ENCODE results near the gene CYB561A3. TPM values are rescaled to one million over a fixed set of nuclear protein-coding genes. Genes with fewer than 3 reads are reported as not detected.
A peak's percentile ranks its signal among the peaks of the same experiment; 100 is the strongest.

Gene CYB561A3
- polyA plus RNA-seq, 1 experiment: 34.5 TPM

DNA sequence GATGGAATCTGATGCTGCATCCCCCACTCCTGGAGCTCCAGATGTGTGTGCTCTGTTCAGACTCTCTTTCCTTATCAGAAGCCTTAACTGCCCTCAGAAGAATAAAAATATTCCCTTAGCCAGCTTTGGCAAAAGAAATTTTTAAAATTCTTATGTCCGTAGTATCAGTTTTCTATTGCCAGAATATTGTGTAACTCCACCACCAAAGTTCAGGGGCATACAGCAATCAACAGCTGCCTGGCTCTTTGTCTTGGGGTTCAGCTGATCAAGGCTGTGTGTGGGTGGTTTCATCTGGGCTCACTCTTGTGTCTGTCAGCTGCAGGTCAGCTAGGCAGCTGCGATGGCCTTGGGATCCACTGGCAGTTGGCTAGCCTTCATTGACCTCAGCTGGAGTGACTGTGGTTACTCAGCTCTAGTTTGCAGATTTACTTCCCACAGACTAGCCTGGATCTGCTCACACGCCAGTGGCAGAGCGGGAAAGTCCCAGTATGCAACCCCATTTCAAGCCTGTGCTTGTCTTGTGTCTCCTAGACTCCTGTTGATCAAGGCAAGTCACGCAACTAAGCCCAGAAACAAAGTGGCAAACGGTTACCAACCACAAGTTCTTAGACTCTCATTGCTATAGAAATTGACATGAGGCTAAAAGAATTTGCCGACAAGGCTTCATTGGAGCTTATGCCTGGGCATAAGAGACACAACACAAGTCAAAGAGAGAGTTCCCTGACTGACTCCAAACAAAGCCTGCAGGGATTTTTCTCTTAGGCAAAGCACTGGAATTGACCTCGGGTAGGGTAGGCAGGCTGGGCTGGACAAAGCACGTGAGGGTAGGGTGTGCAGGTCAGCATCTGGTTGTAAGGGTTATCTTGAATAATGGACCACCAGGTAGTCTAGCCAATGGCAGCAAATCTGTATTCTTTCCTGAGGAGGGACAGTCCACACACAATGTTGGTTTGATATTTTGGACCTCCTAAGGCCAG lies 8.0 kb upstream of the CYB561A3 start:
- CTCF ChIA-PET: interaction anchor here (2.3 to 3.1 kb wide), 2 partner anchors 16 to 34 kb away, joined by 7 to 15 read pairs; no protein-coding TSS in a partner anchor
- Histone ChIP-seq H3K9me3 (ENCODE audit: control insufficient read depth, insufficient read depth, low read length) (peaks cover 13% of the 10 kb centered on the region), H3K27ac (ENCODE audit: low read depth, low read length) (peak overlapping the region; percentile 84), H3K27me3 (ENCODE audit: control insufficient read depth, insufficient read depth, low read length) (no peaks in the 10 kb centered on the region), H3K4me3 (ENCODE audit: low read depth, low read length) (no peak overlapping the region)
- TF ChIP-seq CTCF (IDR thresholded peaks at IDR 0.05; ENCODE audit: low read depth, low read length): no peak
- peak; percentile 86 for DNase-seq (ENCODE audit: low read depth, low spot score)
- POLR2A ChIA-PET: interaction anchor here (0.7 to 1.8 kb wide), 4 partner anchors 8 to 13 kb away, joined by 3 to 25 read pairs (median 3); partner anchors contain the start of gene CYB561A3

DNA sequence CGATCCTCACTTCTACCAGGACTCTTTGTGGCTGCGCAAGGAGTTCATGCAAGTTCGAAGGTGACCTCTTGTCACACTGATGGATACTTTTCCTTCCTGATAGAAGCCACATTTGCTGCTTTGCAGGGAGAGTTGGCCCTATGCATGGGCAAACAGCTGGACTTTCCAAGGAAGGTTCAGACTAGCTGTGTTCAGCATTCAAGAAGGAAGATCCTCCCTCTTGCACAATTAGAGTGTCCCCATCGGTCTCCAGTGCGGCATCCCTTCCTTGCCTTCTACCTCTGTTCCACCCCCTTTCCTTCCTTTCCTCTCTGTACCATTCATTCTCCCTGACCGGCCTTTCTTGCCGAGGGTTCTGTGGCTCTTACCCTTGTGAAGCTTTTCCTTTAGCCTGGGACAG lies 7.0 kb upstream of the CYB561A3 start:
- Histone ChIP-seq H3K4me3 (ENCODE audit: low read depth, low read length) (no peak overlapping the region), H3K9me3 (ENCODE audit: control insufficient read depth, insufficient read depth, low read length) (peaks cover 6% of the 10 kb centered on the region; the same call in 1 of the 2 replicates), H3K27me3 (ENCODE audit: control insufficient read depth, insufficient read depth, low read length) (no peaks in the 10 kb centered on the region), H3K27ac (ENCODE audit: low read depth, low read length) (peak overlapping the region; percentile 84)
- CTCF ChIA-PET: interaction anchor here (0.8 to 3.1 kb wide), 3 partner anchors 17 to 34 kb away, joined by 3 to 15 read pairs (median 7); no protein-coding TSS in a partner anchor
- no peak for TF ChIP-seq CTCF (IDR thresholded peaks at IDR 0.05; ENCODE audit: low read depth, low read length)
- POLR2A ChIA-PET: interaction anchor here (1.1 to 1.8 kb wide), 2 partner anchors 10 to 12 kb away, joined by 3 to 25 read pairs; no protein-coding TSS in a partner anchor
- DNase-seq (ENCODE audit: low read depth, low spot score): no peak

DNA sequence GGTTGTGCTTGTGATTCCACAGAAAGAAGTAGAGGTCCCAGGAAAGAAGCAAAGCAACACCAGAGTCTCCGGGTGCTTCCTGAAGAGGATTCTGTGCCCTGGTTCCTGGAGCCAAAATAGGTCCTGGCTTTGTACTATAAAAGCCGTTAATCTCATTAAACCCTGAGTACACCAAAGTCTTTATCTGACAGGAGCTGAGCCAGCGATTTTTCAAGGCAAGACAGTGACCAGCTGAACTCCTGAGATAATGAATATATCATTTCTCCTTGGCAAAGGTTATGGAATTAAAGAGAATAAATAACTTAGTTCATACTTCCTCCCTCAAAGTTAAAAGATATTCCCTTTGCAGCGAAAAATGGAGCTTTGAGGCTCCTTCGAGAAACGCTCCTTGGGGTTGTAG lies 5.7 kb upstream of the CYB561A3 start:
- H3K27me3 ChIP-seq (ENCODE audit: control insufficient read depth, insufficient read depth, low read length): no peaks in the 10 kb centered on the region
- no peak overlapping the region for H3K4me3 ChIP-seq (ENCODE audit: low read depth, low read length)
- TF ChIP-seq CTCF (IDR thresholded peaks at IDR 0.05; ENCODE audit: low read depth, low read length): no peak
- H3K9me3 ChIP-seq (ENCODE audit: control insufficient read depth, insufficient read depth, low read length): peaks cover under 1% of the 10 kb centered on the region; the same call in 1 of the 2 replicates
- CTCF ChIA-PET: interaction anchor here (0.8 to 3.1 kb wide), 3 partner anchors 16 to 31 kb away, joined by 3 to 14 read pairs (median 6); no protein-coding TSS in a partner anchor
- no peak overlapping the region for H3K27ac ChIP-seq (ENCODE audit: low read depth, low read length)
- POLR2A ChIA-PET: no interaction called here
- no peak for DNase-seq (ENCODE audit: low read depth, low spot score)

- DNase-seq (ENCODE audit: low read depth, low spot score): no peak
- H3K4me3 ChIP-seq (ENCODE audit: low read depth, low read length): no peak overlapping the region
- H3K27ac ChIP-seq (ENCODE audit: low read depth, low read length): no peak overlapping the region
- TF ChIP-seq CTCF (IDR thresholded peaks at IDR 0.05; ENCODE audit: low read depth, low read length): no peak
- no peaks in the 10 kb centered on the region; the same call in 1 of the 2 replicates for H3K9me3 ChIP-seq (ENCODE audit: control insufficient read depth, insufficient read depth, low read length)
- ChIA-PET CTCF (interaction anchor here (0.6 to 3.5 kb wide), 5 partner anchors 22 to 807 kb away, joined by 3 to 39 read pairs (median 18); no protein-coding TSS in a partner anchor), POLR2A (no interaction called here)
- H3K27me3 ChIP-seq (ENCODE audit: control insufficient read depth, insufficient read depth, low read length): no peaks in the 10 kb centered on the region
Observed at GRCh38 chr11:61364012-61364675, 2.5 kb upstream of the CYB561A3 start.
